ENCODE measurements around the gene LYL1.
A peak's percentile ranks its signal among the peaks of the same experiment; 100 is the strongest.

The LYL1 gene

GRCh38 chr19:13132471-13133180, 30.0 kb upstream of the LYL1 start:
- DNase-seq (ENCODE audit: low read depth, low spot score) = no peak
- Histone ChIP-seq H3K9ac (ENCODE audit: insufficient read length) (no peak overlapping the region), H3K4me3 (no peak overlapping the region), H3K9me3 (ENCODE audit: low read depth, low read length) (no peaks in the 10 kb centered on the region), H3K27ac (0 out of 2 replicates have a peak overlapping the region, but pooled peaks have one; percentile 35), H3K36me3 (ENCODE audit: insufficient read depth, low read length) (peaks cover 23% of the 10 kb centered on the region; the same call in 1 of the 2 replicates)
- TF ChIP-seq FOXP2 (optimal IDR thresholded peaks at IDR 0.05; ENCODE audit: control extremely low read depth, extremely low read length, insufficient read depth) (no peak), POLR2AphosphoS5 (IDR thresholded peaks at IDR 0.05; ENCODE audit: borderline replicate concordance, low read depth, low read length) (no peak), EZH2 (IDR thresholded peaks at IDR 0.05) (no peak)

GRCh38 chr19:13130886-13131490, 28.3 kb upstream of the LYL1 start:
- Histone ChIP-seq H3K9me3 (ENCODE audit: low read depth, low read length) (no peaks in the 10 kb centered on the region), H3K9ac (ENCODE audit: insufficient read length) (no peak overlapping the region)
- TF ChIP-seq EZH2 (IDR thresholded peaks at IDR 0.05) = no peak
- TF ChIP-seq FOXP2 (optimal IDR thresholded peaks at IDR 0.05; ENCODE audit: control extremely low read depth, extremely low read length, insufficient read depth) = no peak
- no peak for TF ChIP-seq POLR2AphosphoS5 (IDR thresholded peaks at IDR 0.05; ENCODE audit: borderline replicate concordance, low read depth, low read length)

GRCh38 chr19:13129384-13129783, 26.7 kb upstream of the LYL1 start:
- no peak for DNase-seq (ENCODE audit: low read depth, low spot score)
- peaks cover 6% of the 10 kb centered on the region; the same call in 1 of the 2 replicates for H3K36me3 ChIP-seq (ENCODE audit: insufficient read depth, low read length)
- H3K4me3 ChIP-seq = no peak overlapping the region
- H3K27ac ChIP-seq = no peak overlapping the region
- TF ChIP-seq FOXP2 (optimal IDR thresholded peaks at IDR 0.05; ENCODE audit: control extremely low read depth, extremely low read length, insufficient read depth) = no peak
- no peak overlapping the region for H3K9ac ChIP-seq (ENCODE audit: insufficient read length)
- no peaks in the 10 kb centered on the region for H3K9me3 ChIP-seq (ENCODE audit: low read depth, low read length)

More at GRCh38 chr19:13130886-13131490, 28.3 kb upstream of the LYL1 start:
- Histone ChIP-seq H3K27ac (no peak overlapping the region), H3K4me3 (no peak overlapping the region), H3K36me3 (ENCODE audit: insufficient read depth, low read length) (peaks cover 17% of the 10 kb centered on the region; the same call in 1 of the 2 replicates)
- DNase-seq (ENCODE audit: low read depth, low spot score) = no peak

- no peak overlapping the region for H3K9ac ChIP-seq (ENCODE audit: insufficient read length)
- DNase-seq (ENCODE audit: low read depth, low spot score) = no peak
- H3K27ac ChIP-seq = no peak overlapping the region
- no peak overlapping the region for H3K4me3 ChIP-seq
- H3K9me3 ChIP-seq (ENCODE audit: low read depth, low read length) = no peaks in the 10 kb centered on the region
- peaks cover 6% of the 10 kb centered on the region; the same call in 1 of the 2 replicates for H3K36me3 ChIP-seq (ENCODE audit: insufficient read depth, low read length)
- TF ChIP-seq FOXP2 (optimal IDR thresholded peaks at IDR 0.05; ENCODE audit: control extremely low read depth, extremely low read length, insufficient read depth) (no peak), EZH2 (IDR thresholded peaks at IDR 0.05) (no peak), POLR2AphosphoS5 (IDR thresholded peaks at IDR 0.05; ENCODE audit: borderline replicate concordance, low read depth, low read length) (no peak)
These were observed 25.9 kb upstream of the LYL1 start for GRCh38 chr19:13128583-13128982.

- Histone ChIP-seq H3K4me3 (no peak overlapping the region), H3K36me3 (ENCODE audit: insufficient read depth, low read length) (peaks cover 6% of the 10 kb centered on the region; the same call in 1 of the 2 replicates), H3K9ac (ENCODE audit: insufficient read length) (no peak overlapping the region), H3K27ac (no peak overlapping the region), H3K9me3 (ENCODE audit: low read depth, low read length) (no peaks in the 10 kb centered on the region)
- no peak for TF ChIP-seq FOXP2 (optimal IDR thresholded peaks at IDR 0.05; ENCODE audit: control extremely low read depth, extremely low read length, insufficient read depth)
- TF ChIP-seq EZH2 (IDR thresholded peaks at IDR 0.05) = no peak
- TF ChIP-seq POLR2AphosphoS5 (IDR thresholded peaks at IDR 0.05; ENCODE audit: borderline replicate concordance, low read depth, low read length) = no peak
- no peak for DNase-seq (ENCODE audit: low read depth, low spot score)
These were observed 25.3 kb upstream of the LYL1 start for GRCh38 chr19:13127811-13128575.

- peaks cover 6% of the 10 kb centered on the region; the same call in 1 of the 2 replicates for H3K36me3 ChIP-seq (ENCODE audit: insufficient read depth, low read length)
- no peak for DNase-seq (ENCODE audit: low read depth, low spot score)
- no peak overlapping the region for H3K27ac ChIP-seq
- TF ChIP-seq POLR2AphosphoS5 (IDR thresholded peaks at IDR 0.05; ENCODE audit: borderline replicate concordance, low read depth, low read length) (no peak), FOXP2 (optimal IDR thresholded peaks at IDR 0.05; ENCODE audit: control extremely low read depth, extremely low read length, insufficient read depth) (no peak), EZH2 (IDR thresholded peaks at IDR 0.05) (no peak)
- no peak overlapping the region for H3K4me3 ChIP-seq
- H3K9me3 ChIP-seq (ENCODE audit: low read depth, low read length) = no peaks in the 10 kb centered on the region
- H3K9ac ChIP-seq (ENCODE audit: insufficient read length) = no peak overlapping the region
These were observed 24.4 kb upstream of the LYL1 start for GRCh38 chr19:13127051-13127450.

GRCh38 chr19:13122980-13123957, 20.6 kb upstream of the LYL1 start:
- H3K9ac ChIP-seq (ENCODE audit: insufficient read length) = no peak overlapping the region
- no peak overlapping the region for H3K4me3 ChIP-seq
- TF ChIP-seq FOXP2 (optimal IDR thresholded peaks at IDR 0.05; ENCODE audit: control extremely low read depth, extremely low read length, insufficient read depth) (no peak), POLR2AphosphoS5 (IDR thresholded peaks at IDR 0.05; ENCODE audit: borderline replicate concordance, low read depth, low read length) (no peak), EZH2 (IDR thresholded peaks at IDR 0.05) (no peak)
- H3K36me3 ChIP-seq (ENCODE audit: insufficient read depth, low read length) = peaks cover 10% of the 10 kb centered on the region; the same call in 1 of the 2 replicates
- no peak for DNase-seq (ENCODE audit: low read depth, low spot score)
- H3K9me3 ChIP-seq (ENCODE audit: low read depth, low read length) = no peaks in the 10 kb centered on the region
- no peak overlapping the region for H3K27ac ChIP-seq

Data from SK-N-MC (cell line).